HEK293 (cell line): ENCODE data around the gene TP73.

Source experiments
- CTCF ChIP-seq: fragments of 450-650 bp; formaldehyde crosslinking; IDR thresholded peaks from 2 replicates; pipeline ENCODE4 v1.5.1; 2016; ENCODE audit warnings: missing biosample characterization, missing genetic modification characterization
- GFI1B ChIP-seq: fragments of 450-650 bp; formaldehyde crosslinking; IDR thresholded peaks from 2 replicates; pipeline ENCODE4 v1.5.1; 2016; ENCODE audit warnings: missing biosample characterization, missing genetic modification characterization
- PRDM1 ChIP-seq: fragments of 450-650 bp; formaldehyde crosslinking; IDR thresholded peaks from 2 replicates; pipeline ENCODE4; 2016; ENCODE audit warnings: missing biosample characterization, missing genetic modification characterization
- ZNF169 ChIP-seq: fragments of 450-650 bp; formaldehyde crosslinking; IDR thresholded peaks from 2 replicates; pipeline ENCODE4 v1.5.1; 2016; ENCODE audit warnings: missing biosample characterization, missing genetic modification characterization
- ZNF248 ChIP-seq: fragments of 450-650 bp; formaldehyde crosslinking; IDR thresholded peaks from 2 replicates; pipeline ENCODE4 v1.5.1; 2017; ENCODE audit warnings: missing biosample characterization, missing genetic modification characterization
- ZNF629 ChIP-seq: fragments of 450-650 bp; formaldehyde crosslinking; IDR thresholded peaks from 2 replicates; pipeline ENCODE4 v1.5.1; 2017; ENCODE audit warnings: missing biosample characterization, missing genetic modification characterization
- ZNF658 ChIP-seq: fragments of 450-650 bp; formaldehyde crosslinking; IDR thresholded peaks from 2 replicates; pipeline ENCODE4; 2016; ENCODE audit warnings: missing biosample characterization, missing genetic modification characterization
- TF ChIP-seq, protein P1 (sequence below): fragments of 450-650 bp; formaldehyde crosslinking; IDR thresholded peaks from 2 replicates; pipeline ENCODE4 v1.5.1; 2017; ENCODE audit warnings: missing biosample characterization, missing genetic modification characterization

DNA sequence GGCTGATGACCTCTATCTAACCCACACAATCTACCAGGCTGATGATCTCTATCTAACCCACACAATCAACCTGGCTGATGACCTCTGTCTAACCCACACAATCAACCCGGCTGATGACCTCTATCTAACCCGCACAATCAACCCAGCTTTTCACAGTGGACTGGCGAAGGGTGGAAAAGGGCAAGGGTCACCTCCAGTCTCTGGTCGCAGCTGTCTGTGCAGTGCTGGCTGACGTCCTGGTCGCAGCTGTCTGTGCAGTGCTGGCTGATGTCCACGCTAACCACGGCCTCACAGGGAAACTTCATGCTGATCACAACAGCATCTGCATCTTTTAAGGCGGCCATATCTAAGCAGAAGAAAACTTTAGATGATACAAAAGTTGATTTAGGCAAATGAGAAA, 87.7 kb downstream of the TP73 start:
- TF ChIP-seq, protein P1, sequence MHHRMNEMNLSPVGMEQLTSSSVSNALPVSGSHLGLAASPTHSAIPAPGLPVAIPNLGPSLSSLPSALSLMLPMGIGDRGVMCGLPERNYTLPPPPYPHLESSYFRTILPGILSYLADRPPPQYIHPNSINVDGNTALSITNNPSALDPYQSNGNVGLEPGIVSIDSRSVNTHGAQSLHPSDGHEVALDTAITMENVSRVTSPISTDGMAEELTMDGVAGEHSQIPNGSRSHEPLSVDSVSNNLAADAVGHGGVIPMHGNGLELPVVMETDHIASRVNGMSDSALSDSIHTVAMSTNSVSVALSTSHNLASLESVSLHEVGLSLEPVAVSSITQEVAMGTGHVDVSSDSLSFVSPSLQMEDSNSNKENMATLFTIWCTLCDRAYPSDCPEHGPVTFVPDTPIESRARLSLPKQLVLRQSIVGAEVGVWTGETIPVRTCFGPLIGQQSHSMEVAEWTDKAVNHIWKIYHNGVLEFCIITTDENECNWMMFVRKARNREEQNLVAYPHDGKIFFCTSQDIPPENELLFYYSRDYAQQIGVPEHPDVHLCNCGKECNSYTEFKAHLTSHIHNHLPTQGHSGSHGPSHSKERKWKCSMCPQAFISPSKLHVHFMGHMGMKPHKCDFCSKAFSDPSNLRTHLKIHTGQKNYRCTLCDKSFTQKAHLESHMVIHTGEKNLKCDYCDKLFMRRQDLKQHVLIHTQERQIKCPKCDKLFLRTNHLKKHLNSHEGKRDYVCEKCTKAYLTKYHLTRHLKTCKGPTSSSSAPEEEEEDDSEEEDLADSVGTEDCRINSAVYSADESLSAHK (tag by site-specific recombination) = no peak
- TF ChIP-seq ZNF658 (no peak), CTCF (tag by site-specific recombination) (no peak), GFI1B (tag by site-specific recombination) (no peak), ZNF169 (no peak), PRDM1 (tag by site-specific recombination) (no peak), ZNF629 (tag by site-specific recombination) (no peak), ZNF248 (no peak)
